HCT116 (cell line): Measurements from ENCODE around the gene SMCR8. TPM values are rescaled to one million over a fixed set of nuclear protein-coding genes. Genes with fewer than 3 reads are reported as not detected.

Experiments used
- ATAC-seq: fragments of 200-7000 bp; cut with Tn5 transposase; 2 replicates; pipeline ENCODE4 v1.9.1; 2020; ENCODE audit warnings: mild to moderate bottlenecking, moderate library complexity
- BruUV-seq: library from RNA; stranded (reverse); fragments of 400-500 nt; replicated peaks from 2 replicates; lab custom pipeline; 2021; lab: Mats Ljungman, UMichigan
- CTCF ChIA-PET: fragments of 300-600 bp; sonication (Branson Sonifier 250); formaldehyde crosslinking; loops from one replicate; lab custom pipeline; 2021; ENCODE audit warnings: antibody characterized with exemption; lab: Charles Lee
- POLR2A ChIA-PET: fragments of 300-600, 350-600 bp; sonication (Branson Sonifier 250); formaldehyde crosslinking; loops from one replicate; lab custom pipeline; 2021; ENCODE audit warnings: antibody characterized with exemption; lab: Charles Lee
- RAD21 ChIA-PET, 2 experiments: fragments of 300-600 bp; sonication (Branson Sonifier 250); formaldehyde crosslinking; loops; one replicate each; lab custom pipeline; 2023; ENCODE audit warnings: low total read pairs in 2 of 2; ENCODE audit not compliant: uncharacterized antibody in 2 of 2, unreplicated experiment in 2 of 2, low non-redundant PET in 1 of 2; lab: Charles Lee
- DNase-seq: peaks from one replicate; pipeline ENCODE4 v3.0.0-alpha.2; 2010; ENCODE audit warnings: low read depth, low spot score
- H2AFZ ChIP-seq: fragments of 200-600 bp; shearing (Covaris generic), sonication (generic); 2 replicates; pipeline ENCODE4 v1.6.1; 2017; ENCODE audit warnings: low read depth, mixed run types, mixed read lengths, antibody characterized with exemption, low read length; ENCODE audit not compliant: poor library complexity, severe bottlenecking
- H3K27ac ChIP-seq: 2 replicates; pipeline ENCODE4 v1.5.1; 2012; ENCODE audit warnings: low read depth, low read length
- H3K27me3 ChIP-seq: fragments of 200-600 bp; sonication (generic); 2 replicates; pipeline ENCODE4 v1.6.1; 2016; ENCODE audit warnings: mixed run types, low read length, mixed read lengths; ENCODE audit not compliant: insufficient read depth
- H3K36me3 ChIP-seq, 2 experiments: fragments of 200-500 bp in 1 of 2; fragments of 200-600 bp in 1 of 2; sonication (Bioruptor generic) in 1 of 2; sonication (generic) in 1 of 2; 2 replicates each; pipeline versions ENCODE4 v1.5.1 to v1.6.1; 2014 to 2016; ENCODE audit warnings: low read length in 2 of 2, inconsistent platforms in 1 of 2, mixed read lengths in 1 of 2, mixed run types in 1 of 2; ENCODE audit not compliant: insufficient read depth in 2 of 2, control insufficient read depth in 1 of 2
- H3K4me1 ChIP-seq, 2 experiments: fragments of 200-600 bp in 1 of 2; sonication (generic) in 1 of 2; 2 replicates each; pipeline versions ENCODE4 v1.5.1 to v1.6.1; 2012 to 2017; ENCODE audit warnings: low read length in 2 of 2, inconsistent platforms in 1 of 2, mild to moderate bottlenecking in 1 of 2, mixed read lengths in 1 of 2, mixed run types in 1 of 2, moderate library complexity in 1 of 2; ENCODE audit not compliant: insufficient read depth in 2 of 2, control insufficient read depth in 1 of 2
- H3K4me2 ChIP-seq: fragments of 200-600 bp; sonication (generic); 2 replicates; pipeline ENCODE4 v1.6.1; 2017; ENCODE audit warnings: mixed run types, low read length, mixed read lengths
- H3K4me3 ChIP-seq, 2 experiments: fragments of 200-600 bp in 1 of 2; sonication (generic) in 1 of 2; replicated peaks in 1 of 2; 2 replicates each; pipeline ENCODE4 v1.5.1; 2011 to 2016; ENCODE audit warnings: low read length in 2 of 2, control low read depth in 1 of 2, low read depth in 1 of 2, mild to moderate bottlenecking in 1 of 2, mixed read lengths in 1 of 2, mixed run types in 1 of 2
- H3K79me2 ChIP-seq: fragments of 200-600 bp; sonication (generic); 2 replicates; pipeline ENCODE4 v1.6.1; 2017; ENCODE audit warnings: mild to moderate bottlenecking, mixed run types, low read length, moderate library complexity, mixed read lengths; ENCODE audit not compliant: insufficient read depth
- H3K9ac ChIP-seq: fragments of 200-600 bp; sonication (generic); 2 replicates; pipeline ENCODE4 v1.6.1; 2016; ENCODE audit warnings: low read length, mixed read lengths
- H3K9me2 ChIP-seq: fragments of 200-600 bp; sonication (generic), shearing (Covaris generic); 2 replicates; pipeline ENCODE4 v1.6.1; 2017; ENCODE audit warnings: mixed run types, mild to moderate bottlenecking, moderate library complexity; ENCODE audit not compliant: insufficient read depth
- H3K9me3 ChIP-seq, 2 experiments: fragments of 200-500 bp in 1 of 2; fragments of 200-600 bp in 1 of 2; sonication (Bioruptor generic) in 1 of 2; sonication (generic) in 1 of 2; 2 replicates each; pipeline ENCODE4 v1.6.1; 2014 to 2017; ENCODE audit warnings: low read length in 2 of 2, mixed read lengths in 2 of 2, inconsistent platforms in 1 of 2, low read depth in 1 of 2, mild to moderate bottlenecking in 1 of 2, mixed run types in 1 of 2, moderate library complexity in 1 of 2; ENCODE audit not compliant: control insufficient read depth in 1 of 2, insufficient read depth in 1 of 2
- H4K20me1 ChIP-seq: fragments of 200-600 bp; sonication (generic), shearing (Covaris generic); 2 replicates; pipeline ENCODE4 v1.6.1; 2017; ENCODE audit warnings: mixed run types, mild to moderate bottlenecking, moderate library complexity; ENCODE audit not compliant: insufficient read depth
- CEBPB ChIP-seq: IDR thresholded peaks from 2 replicates; pipeline ENCODE4 v1.6.1; 2012; ENCODE audit warnings: low read depth
- EGR1 ChIP-seq: IDR thresholded peaks from 2 replicates; pipeline ENCODE4 v1.6.1; 2012; ENCODE audit warnings: low read depth
- JUND ChIP-seq: IDR thresholded peaks from 2 replicates; pipeline ENCODE4 v1.6.1; 2012
- POLR2AphosphoS5 ChIP-seq: IDR thresholded peaks from 2 replicates; pipeline ENCODE4 v1.6.1; 2011; ENCODE audit warnings: mild to moderate bottlenecking, low read depth, low read length, moderate library complexity
- SIN3A ChIP-seq: IDR thresholded peaks from 2 replicates; pipeline ENCODE4 v1.6.1; 2012; ENCODE audit warnings: low read depth
- SP1 ChIP-seq: IDR thresholded peaks from 2 replicates; pipeline ENCODE4 v1.6.1; 2012; ENCODE audit warnings: low read depth
- SRF ChIP-seq: IDR thresholded peaks from 2 replicates; pipeline ENCODE4 v1.6.1; 2012; ENCODE audit warnings: low read depth
- TCF7L2 ChIP-seq: IDR thresholded peaks from 2 replicates; pipeline ENCODE4 v1.7.0; 2011; ENCODE audit warnings: borderline replicate concordance, inconsistent platforms; ENCODE audit not compliant: insufficient read depth, insufficient read length; ENCODE audit errors: extremely low read depth
- YY1 ChIP-seq: IDR thresholded peaks from 2 replicates; pipeline ENCODE4 v1.6.1; 2011; ENCODE audit warnings: low read length, low read depth, moderate library complexity, mild to moderate bottlenecking; ENCODE audit not compliant: insufficient replicate concordance; ENCODE audit errors: extremely low read depth
- ZFX ChIP-seq: fragments of 450-650 bp; IDR thresholded peaks from 2 replicates; pipeline ENCODE4 v1.6.1; 2017
- ZNF274 ChIP-seq: fragments of 200-500 bp; sonication (Bioruptor generic); IDR thresholded peaks from 2 replicates; pipeline ENCODE4 v1.6.1; 2014; ENCODE audit warnings: mild to moderate bottlenecking, low read depth, low read length, inconsistent platforms
- intact Hi-C: fragments of 100-400 bp; cut with micrococcal nuclease; formaldehyde crosslinking; loops from 2 replicates; pipeline ENCODE4 v1.10.0; 2022
- total RNA-seq: library from RNA; stranded (reverse); gene quantifications from one replicate; pipeline ENCODE4 v1.2.1, GENCODE V29; 2021; ENCODE audit not compliant: unreplicated experiment
- TF ChIP-seq, protein P1 (sequence below): IDR thresholded peaks from 2 replicates; pipeline ENCODE4 v1.6.1; 2011; ENCODE audit warnings: mild to moderate bottlenecking, low read length, moderate library complexity; ENCODE audit not compliant: insufficient replicate concordance; ENCODE audit errors: extremely low read depth
- TF ChIP-seq, protein P2 (sequence below): IDR thresholded peaks from 2 replicates; pipeline ENCODE4 v1.6.1; 2012
- TF ChIP-seq, protein P3 (sequence below): IDR thresholded peaks from 2 replicates; pipeline ENCODE4 v1.6.1; 2012

Gene SMCR8
- total RNA-seq, 1 experiment from 2014 or later: 12.7 TPM

DNA sequence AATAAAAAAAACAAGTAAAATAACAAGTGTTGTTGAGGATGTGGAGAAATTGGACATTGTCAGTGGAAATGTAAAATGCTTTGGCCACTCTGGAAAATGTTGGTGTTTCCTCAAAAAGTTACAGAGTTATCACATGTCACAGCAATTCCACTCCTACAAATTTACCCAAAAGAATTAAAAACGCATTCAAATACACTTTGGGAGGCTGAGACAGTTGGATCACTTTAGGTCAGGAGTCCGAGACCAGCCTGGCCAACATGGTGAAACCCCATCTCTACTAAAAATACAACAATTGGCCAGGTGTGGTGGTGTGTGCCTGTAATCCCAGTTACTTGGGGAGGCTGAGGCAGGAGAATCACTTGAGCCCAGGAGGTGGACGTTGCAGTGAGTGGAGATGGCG, 5.9 kb upstream of the SMCR8 start:
- Histone ChIP-seq H3K4me3 (no peak overlapping the region), H3K36me3 (peaks cover 29 to 46% of the 10 kb centered on the region in 2 experiments; a peak in 3 of 4 replicates), H4K20me1 (no peaks in the 10 kb centered on the region), H3K27ac (no peak overlapping the region), H3K9me2 (no peaks in the 10 kb centered on the region), H2AFZ (no peak overlapping the region), H3K79me2 (peaks cover 78% of the 10 kb centered on the region), H3K4me1 (peaks cover 6 to 9% of the 10 kb centered on the region in 2 experiments), H3K9ac (no peak overlapping the region), H3K9me3 (no peaks in the 10 kb centered on the region), H3K4me2 (no peak overlapping the region), H3K27me3 (no peaks in the 10 kb centered on the region)
- ATAC-seq (no peak), DNase-seq (no peak)
- POLR2A ChIA-PET: no interaction called here
- RAD21 ChIA-PET: no interaction called here
- BruUV-seq: no TSS peak
- intact Hi-C loops: no loop called here
- CTCF ChIA-PET: no interaction called here
- no peak for TF ChIP-seq CEBPB
- no peak for TF ChIP-seq ZNF274
- TF ChIP-seq, protein P1, sequence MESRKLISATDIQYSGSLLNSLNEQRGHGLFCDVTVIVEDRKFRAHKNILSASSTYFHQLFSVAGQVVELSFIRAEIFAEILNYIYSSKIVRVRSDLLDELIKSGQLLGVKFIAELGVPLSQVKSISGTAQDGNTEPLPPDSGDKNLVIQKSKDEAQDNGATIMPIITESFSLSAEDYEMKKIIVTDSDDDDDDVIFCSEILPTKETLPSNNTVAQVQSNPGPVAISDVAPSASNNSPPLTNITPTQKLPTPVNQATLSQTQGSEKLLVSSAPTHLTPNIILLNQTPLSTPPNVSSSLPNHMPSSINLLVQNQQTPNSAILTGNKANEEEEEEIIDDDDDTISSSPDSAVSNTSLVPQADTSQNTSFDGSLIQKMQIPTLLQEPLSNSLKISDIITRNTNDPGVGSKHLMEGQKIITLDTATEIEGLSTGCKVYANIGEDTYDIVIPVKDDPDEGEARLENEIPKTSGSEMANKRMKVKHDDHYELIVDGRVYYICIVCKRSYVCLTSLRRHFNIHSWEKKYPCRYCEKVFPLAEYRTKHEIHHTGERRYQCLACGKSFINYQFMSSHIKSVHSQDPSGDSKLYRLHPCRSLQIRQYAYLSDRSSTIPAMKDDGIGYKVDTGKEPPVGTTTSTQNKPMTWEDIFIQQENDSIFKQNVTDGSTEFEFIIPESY: no peak
- no peak for TF ChIP-seq TCF7L2
- TF ChIP-seq ZFX: no peak
- TF ChIP-seq, protein P2, sequence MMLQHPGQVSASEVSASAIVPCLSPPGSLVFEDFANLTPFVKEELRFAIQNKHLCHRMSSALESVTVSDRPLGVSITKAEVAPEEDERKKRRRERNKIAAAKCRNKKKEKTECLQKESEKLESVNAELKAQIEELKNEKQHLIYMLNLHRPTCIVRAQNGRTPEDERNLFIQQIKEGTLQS: no peak
- TF ChIP-seq JUND: no peak
- TF ChIP-seq SIN3A: no peak
- no peak for TF ChIP-seq YY1
- TF ChIP-seq SP1: no peak
- TF ChIP-seq, protein P3, sequence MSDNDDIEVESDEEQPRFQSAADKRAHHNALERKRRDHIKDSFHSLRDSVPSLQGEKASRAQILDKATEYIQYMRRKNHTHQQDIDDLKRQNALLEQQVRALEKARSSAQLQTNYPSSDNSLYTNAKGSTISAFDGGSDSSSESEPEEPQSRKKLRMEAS: no peak
- no peak for TF ChIP-seq POLR2AphosphoS5
- no peak for TF ChIP-seq SRF
- TF ChIP-seq EGR1: no peak
